ENCODE data around the gene COX8C.
A peak's percentile ranks its signal among the peaks of the same experiment; 100 is the strongest.
"Not testable (repeated sequence)": the region's sequence is repeated elsewhere in the genome, so short reads cannot be mapped to it uniquely, and the experiment has no call there.

Gene COX8C

DNA sequence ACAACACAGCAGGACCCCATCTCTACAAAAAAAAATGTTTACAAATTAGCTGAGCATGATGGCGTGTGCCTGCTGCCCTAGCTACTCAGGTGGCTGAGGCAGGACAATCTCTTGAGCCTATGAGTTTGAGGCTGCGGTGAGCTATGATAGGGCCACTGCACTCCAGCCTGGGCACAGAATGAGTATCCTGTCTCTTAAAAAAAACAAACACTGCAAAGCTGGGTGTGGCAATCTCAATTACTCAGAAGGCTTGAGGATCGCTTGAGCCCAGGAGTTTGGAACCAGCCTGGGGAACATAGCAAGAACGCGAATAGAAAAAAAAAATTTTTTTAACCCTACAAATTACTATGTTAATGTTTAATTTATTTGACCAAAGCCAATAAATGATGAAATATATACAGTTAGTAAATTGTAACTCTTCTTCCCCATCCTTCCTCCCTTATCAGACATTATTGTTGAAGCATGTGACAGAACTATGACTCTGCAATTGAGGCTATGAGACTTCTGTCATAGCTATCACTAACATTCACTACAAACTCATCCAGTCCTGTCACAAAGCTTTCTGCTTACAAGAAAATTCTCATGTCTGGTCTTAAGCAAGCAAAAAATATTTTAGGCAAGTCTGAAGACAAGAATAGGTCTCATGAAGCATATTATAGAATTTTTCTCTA lies 23.9 kb upstream of the COX8C start:
- FAIRE-seq = peak; percentile 51

GRCh38 chr14:93323600-93324174 lies 23.3 kb upstream of the COX8C start:
- no peak for FAIRE-seq

GRCh38 chr14:93326196-93326595 lies 20.8 kb upstream of the COX8C start:
- FAIRE-seq = no peak

- no peak for FAIRE-seq
These were observed 18.4 kb upstream of the COX8C start for GRCh38 chr14:93328546-93328945.

GRCh38 chr14:93329965-93330608 lies 16.9 kb upstream of the COX8C start:
- FAIRE-seq = no peak

DNA sequence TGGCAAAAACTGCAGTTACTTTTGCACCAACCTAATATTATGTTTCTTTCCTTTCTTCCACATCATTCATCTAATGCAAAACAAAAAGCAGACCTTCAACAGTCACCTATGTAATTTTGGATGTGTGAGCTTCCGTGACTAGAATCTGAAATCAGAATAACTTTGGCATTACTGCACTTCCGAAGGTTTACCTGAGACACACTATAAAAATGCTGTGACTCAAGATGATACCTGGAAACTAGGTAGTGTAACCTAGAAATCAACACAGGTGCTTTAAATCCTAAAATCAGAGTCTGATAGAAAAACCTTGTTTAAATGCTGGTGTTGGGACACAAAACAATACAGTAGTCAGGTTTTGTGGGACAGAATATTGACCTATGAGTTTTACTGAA lies 16.4 kb upstream of the COX8C start:
- no peak for FAIRE-seq

GRCh38 chr14:93331002-93331727 lies 15.8 kb upstream of the COX8C start:
- FAIRE-seq = no peak

GRCh38 chr14:93331728-93332396 lies 15.1 kb upstream of the COX8C start:
- FAIRE-seq = no peak

- FAIRE-seq = no peak
These were observed 14.6 kb upstream of the COX8C start for GRCh38 chr14:93332397-93332852.

- FAIRE-seq = no peak
These were observed 13.9 kb upstream of the COX8C start, which contains the start of gene BTBD7 for GRCh38 chr14:93332853-93333630. BTBD7 (minus strand) TSS chr14:93333036; CDS start chr14:93296051, 36,985 bp downstream.

- no peak for FAIRE-seq
These were observed 13.3 kb upstream of the COX8C start for GRCh38 chr14:93333631-93334103.

DNA sequence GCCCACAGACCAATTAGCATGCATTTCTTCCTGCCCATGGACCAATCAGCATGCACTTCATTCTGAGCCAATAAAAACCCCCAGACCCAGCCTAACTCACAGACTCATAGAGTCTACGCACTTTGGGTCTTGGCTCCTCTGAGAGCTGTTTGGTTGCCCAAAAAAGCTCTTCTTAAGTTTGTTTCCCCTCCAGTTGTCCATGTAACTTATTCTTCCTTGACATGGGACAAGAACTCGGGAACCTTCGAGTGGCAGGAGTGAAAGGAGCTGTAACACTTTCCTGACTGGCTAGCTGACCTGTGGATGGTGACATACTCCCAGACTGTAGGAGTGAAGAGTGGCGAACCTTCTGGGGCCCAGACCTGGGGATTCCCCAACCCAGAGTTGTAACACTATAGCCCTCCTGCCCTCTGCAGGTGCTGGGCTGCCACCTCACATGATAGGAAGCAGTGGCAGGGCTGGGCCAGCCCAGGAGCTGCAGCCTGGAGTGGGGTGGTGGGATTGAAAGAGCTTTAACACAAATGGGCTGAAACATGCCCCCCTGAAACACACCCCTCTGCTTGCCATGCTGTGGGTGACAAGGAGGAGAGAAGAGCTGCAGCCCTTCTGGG lies 9.7 kb upstream of the COX8C start:
- no peak for FAIRE-seq

- FAIRE-seq = no peak
These were observed 9.1 kb upstream of the COX8C start for GRCh38 chr14:93337884-93338283.

DNA sequence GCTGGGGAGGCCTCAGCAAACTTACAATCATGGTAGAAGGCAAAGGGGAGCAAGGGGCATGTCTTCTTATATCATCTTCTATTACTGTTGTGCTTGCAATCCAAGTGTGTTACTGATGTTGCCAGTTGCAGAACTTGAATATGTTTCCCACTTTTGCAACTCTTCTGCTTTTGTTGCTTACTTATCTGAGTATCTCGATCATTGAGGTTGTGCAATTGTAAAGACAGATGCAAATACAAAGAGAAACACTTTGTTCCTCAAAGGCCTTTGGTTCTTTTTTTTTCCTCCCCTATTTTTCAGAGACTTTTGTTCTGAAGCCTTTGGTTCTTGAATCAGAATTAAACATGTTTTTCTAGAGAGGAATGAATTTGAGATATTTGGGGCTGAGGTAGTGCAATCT lies 3.7 kb upstream of the COX8C start:
- FAIRE-seq = no peak

GRCh38 chr14:93343797-93344196 lies 3.2 kb upstream of the COX8C start:
- FAIRE-seq = no peak

DNA sequence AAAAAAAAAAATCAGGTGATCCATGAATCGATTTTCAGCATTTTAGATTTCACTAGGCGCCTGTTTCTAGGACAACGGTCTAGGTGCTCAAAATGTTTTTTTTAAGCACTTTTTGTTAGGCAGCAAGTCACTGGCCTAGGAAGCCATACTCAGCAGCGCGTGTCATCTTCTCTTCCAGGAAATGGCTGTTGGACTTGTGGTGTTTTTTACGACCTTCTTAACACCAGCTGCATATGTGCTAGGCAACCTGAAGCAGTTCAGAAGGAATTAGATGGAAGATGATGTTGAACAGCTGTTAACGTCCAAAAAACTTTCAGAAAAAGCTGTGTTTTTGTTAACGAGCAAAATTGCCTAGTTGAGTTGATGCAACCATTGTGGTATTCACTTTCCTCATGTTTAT lies 868 bp downstream of the COX8C start:
- FAIRE-seq = no peak

DNA sequence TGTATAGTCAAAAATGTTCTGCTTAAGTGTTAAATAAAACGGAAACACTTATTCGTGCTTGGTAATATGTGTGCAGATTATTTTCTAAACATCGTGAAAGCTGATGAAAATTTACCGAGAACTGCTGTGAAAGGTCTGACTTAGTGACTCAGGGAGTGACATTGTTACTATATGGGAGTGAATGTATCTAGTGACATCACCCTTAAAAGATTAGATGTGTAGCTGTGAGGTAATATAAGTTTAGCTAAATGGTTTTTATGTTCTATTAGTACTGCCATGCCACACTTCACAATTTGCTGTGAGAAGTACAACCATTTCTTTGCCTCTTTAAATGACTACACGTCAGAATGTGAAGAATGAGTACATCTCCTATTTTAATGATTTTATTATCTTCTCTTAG lies 1.3 kb downstream of the COX8C start:
- no peak for FAIRE-seq

DNA sequence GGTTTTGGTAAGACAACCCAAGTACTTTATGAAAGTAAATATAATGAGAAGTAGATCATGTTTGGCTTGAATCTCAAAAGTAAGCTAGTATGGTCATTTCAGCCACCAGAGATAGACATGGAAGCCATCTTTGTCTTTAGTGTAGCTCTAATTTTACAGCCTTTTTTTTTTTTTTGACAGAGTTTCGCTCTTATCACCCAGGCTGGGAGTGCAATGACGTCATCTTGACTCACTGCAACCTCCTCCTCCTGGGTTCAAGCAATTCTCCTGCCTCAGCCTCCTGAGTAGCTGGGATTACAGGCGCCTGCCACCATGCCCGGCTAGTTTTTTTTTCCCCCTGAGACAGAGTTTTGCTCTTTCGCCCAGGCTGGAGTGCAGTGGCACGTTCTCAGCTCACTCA lies 7.9 kb downstream of the COX8C start:
- FAIRE-seq = not testable (repeated sequence)

GRCh38 chr14:93368996-93369712 lies 22.2 kb downstream of the COX8C start:
- FAIRE-seq = no peak

DNA sequence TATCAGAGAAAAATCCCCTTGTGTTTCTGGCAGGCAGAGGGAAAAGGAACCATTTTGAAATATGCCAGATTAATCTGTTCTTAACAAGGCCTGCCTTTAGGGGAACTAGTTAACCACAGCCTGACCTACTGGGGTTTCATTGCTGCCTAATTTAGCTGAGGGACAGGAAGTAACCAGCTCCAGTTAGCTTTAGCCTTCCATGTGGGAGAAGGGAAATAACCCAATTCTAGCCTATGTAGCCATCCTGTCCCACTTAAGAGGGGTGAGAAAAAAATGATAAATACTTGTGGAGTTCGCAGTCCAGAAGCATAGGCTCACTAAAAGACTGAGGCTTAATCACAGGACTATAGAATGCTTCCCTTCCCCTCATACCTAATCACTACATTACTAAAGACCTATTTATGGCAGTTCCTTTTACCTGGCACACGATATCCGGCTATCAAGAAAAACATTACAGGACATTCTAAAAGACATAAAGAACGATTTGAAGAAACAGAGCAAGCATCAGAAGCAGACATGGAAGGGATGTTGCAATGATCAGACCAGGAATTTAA lies 22.8 kb downstream of the COX8C start:
- FAIRE-seq = no peak
